AG04449 (cell line): Measurements from ENCODE around the gene GAS2L2.

ENCODE experiments used
- CTCF ChIA-PET: fragments of 350-600 bp; formaldehyde crosslinking; extraction: SDS; loops from one replicate; lab custom pipeline; 2021; ENCODE audit warnings: antibody characterized with exemption; lab: Yijun Ruan, JAX
- POLR2A ChIA-PET: fragments of 400-600, 350-600 bp; formaldehyde crosslinking; extraction: SDS; loops from one replicate; lab custom pipeline; 2020; ENCODE audit warnings: antibody characterized with exemption, inconsistent platforms; lab: Yijun Ruan, JAX
- DNase-seq: peaks from one replicate; pipeline ENCODE4 v3.0.0-alpha.2; 2010; ENCODE audit warnings: low read depth, low spot score
- H3K4me3 ChIP-seq: 2 replicates; pipeline ENCODE4 v1.5.1; 2011; ENCODE audit warnings: low read depth, mild to moderate bottlenecking, control low read depth, low read length
- CTCF ChIP-seq: IDR thresholded peaks from one replicate; pipeline ENCODE4 v1.5.1; 2011; ENCODE audit warnings: mild to moderate bottlenecking, moderate library complexity, low read length, control low read depth, inconsistent platforms; ENCODE audit not compliant: insufficient read depth; ENCODE audit errors: missing control alignments

GAS2L2 gene

GRCh38 chr17:35778641-35779196 lies 25.7 kb upstream of the GAS2L2 start:
- DNase-seq, result no peak
- POLR2A ChIA-PET, result interaction anchor here (0.6 kb wide), 1 partner anchor 405 kb away, joined by 3 read pairs; no protein-coding TSS in a partner anchor
- no peak for TF ChIP-seq CTCF
- H3K4me3 ChIP-seq, result no peak overlapping the region
- CTCF ChIA-PET, result interaction anchor here (1.1 to 28.6 kb wide), 5 partner anchors 10 to 29 kb away, joined by 4 to 819 read pairs (median 6); partner anchors contain the start of genes MMP28 and TAF15

- ChIA-PET POLR2A (interaction anchor here (1.0 kb wide), 1 partner anchor 34 kb away, joined by 3 read pairs; the partner anchor contains the start of gene TAF15), CTCF (interaction anchor here (0.6 to 28.6 kb wide), 6 partner anchors 8 to 32 kb away, joined by 3 to 819 read pairs (median 6); partner anchors contain the start of gene TAF15)
- no peak for TF ChIP-seq CTCF
- no peak overlapping the region for H3K4me3 ChIP-seq
- no peak for DNase-seq
Measured at GRCh38 chr17:35775583-35775982, 22.5 kb upstream of the GAS2L2 start.

GRCh38 chr17:35775039-35775438 lies 22.0 kb upstream of the GAS2L2 start:
- no peak overlapping the region for H3K4me3 ChIP-seq
- TF ChIP-seq CTCF, result no peak
- CTCF ChIA-PET, result interaction anchor here (1.2 to 28.6 kb wide), 5 partner anchors 7 to 33 kb away, joined by 3 to 819 read pairs (median 9); partner anchors contain the start of gene TAF15
- POLR2A ChIA-PET, result interaction anchor here (1.0 kb wide), 1 partner anchor 34 kb away, joined by 3 read pairs; the partner anchor contains the start of gene TAF15
- DNase-seq, result no peak

GRCh38 chr17:35774499-35774898 lies 21.5 kb upstream of the GAS2L2 start:
- TF ChIP-seq CTCF, result no peak
- no peak for DNase-seq
- no peak overlapping the region for H3K4me3 ChIP-seq
- POLR2A ChIA-PET, result interaction anchor here (1.0 kb wide), 1 partner anchor 35 kb away, joined by 3 read pairs; the partner anchor contains the start of gene TAF15
- CTCF ChIA-PET, result interaction anchor here (0.6 to 28.6 kb wide), 5 partner anchors 7 to 33 kb away, joined by 3 to 819 read pairs (median 9); partner anchors contain the start of gene TAF15

- no peak overlapping the region for H3K4me3 ChIP-seq
- ChIA-PET CTCF (interaction anchor here (0.6 to 28.6 kb wide), 5 partner anchors 6 to 34 kb away, joined by 3 to 819 read pairs (median 9); partner anchors contain the start of gene TAF15), POLR2A (no interaction called here)
- no peak for DNase-seq
- no peak for TF ChIP-seq CTCF
Measured at GRCh38 chr17:35773679-35774425, 20.8 kb upstream of the GAS2L2 start.
